Measurements from ENCODE around the gene PPP1R3D.
"Not testable (repeated sequence)": the region's sequence is repeated elsewhere in the genome, so short reads cannot be mapped to it uniquely, and the experiment has no call there.

The PPP1R3D gene

DNA sequence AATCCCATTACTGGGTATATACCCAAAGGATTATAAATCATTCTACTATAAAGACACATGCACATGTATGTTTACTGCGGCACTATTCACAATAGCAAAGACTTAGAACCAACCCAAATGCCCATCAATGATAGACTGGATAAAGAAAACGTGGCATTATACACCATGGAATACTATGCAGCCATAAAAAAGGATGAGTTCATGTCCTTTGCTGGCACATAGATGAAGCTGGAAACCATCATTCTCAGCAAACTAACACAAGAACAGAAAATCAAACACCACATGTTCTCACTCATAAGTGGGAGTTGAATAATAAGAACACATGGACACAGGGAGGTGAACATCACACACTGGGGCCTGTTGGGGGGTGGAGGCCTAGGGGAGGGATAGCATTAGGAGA is 50.1 kb downstream of the PPP1R3D start:
- H3K4me1 ChIP-seq (ENCODE audit: control insufficient read depth, insufficient read depth, low read length); H3K36me3 ChIP-seq (ENCODE audit: control insufficient read depth in 2 of 2, insufficient read depth in 1 of 2, low read length in 2 of 2); H3K4me3 ChIP-seq (ENCODE audit: low read depth, low read length); H3K9me3 ChIP-seq (ENCODE audit: control insufficient read depth, insufficient read depth, low read depth, low read length); H3K27ac ChIP-seq (ENCODE audit: extremely low read depth, low read depth, low read length); POLR2A ChIA-PET: not testable (repeated sequence)
- CTCF ChIA-PET = interaction anchor here (0.7 kb wide), 1 partner anchor 1237 kb away, joined by 6 read pairs; no protein-coding TSS in a partner anchor
- TF ChIP-seq ZNF146 (tag by site-specific recombination; IDR thresholded peaks at IDR 0.05) = peak; percentile 94

DNA sequence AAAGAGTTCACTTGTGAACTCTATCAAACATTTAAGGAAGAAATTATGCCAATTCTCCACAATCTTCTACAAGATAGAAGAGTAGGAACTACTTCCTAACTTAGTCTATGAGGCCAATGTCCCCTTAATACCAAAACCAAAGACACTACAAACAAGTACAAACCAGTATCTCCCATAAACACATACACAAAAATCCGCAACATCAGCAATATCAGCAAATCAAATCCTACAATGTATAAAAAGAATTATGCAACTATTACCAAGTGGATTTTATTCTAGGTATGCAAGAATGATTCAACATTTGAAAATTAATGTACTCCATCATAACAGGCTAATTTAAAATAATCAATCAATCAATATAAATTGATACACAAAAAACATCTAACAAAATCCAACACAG is 52.1 kb downstream of the PPP1R3D start:
- H3K4me3 ChIP-seq (ENCODE audit: low read depth, low read length) = no peak overlapping the region
- no peaks in the 10 kb centered on the region for H3K36me3 ChIP-seq (ENCODE audit: control insufficient read depth in 2 of 2, insufficient read depth in 1 of 2, low read length in 2 of 2)
- no peak overlapping the region for H3K27ac ChIP-seq (ENCODE audit: extremely low read depth, low read depth, low read length)
- H3K9me3 ChIP-seq (ENCODE audit: control insufficient read depth, insufficient read depth, low read depth, low read length) = no peaks in the 10 kb centered on the region
- H3K4me1 ChIP-seq (ENCODE audit: control insufficient read depth, insufficient read depth, low read length) = no peaks in the 10 kb centered on the region
- CTCF ChIA-PET = no interaction called here
- TF ChIP-seq, protein P1, sequence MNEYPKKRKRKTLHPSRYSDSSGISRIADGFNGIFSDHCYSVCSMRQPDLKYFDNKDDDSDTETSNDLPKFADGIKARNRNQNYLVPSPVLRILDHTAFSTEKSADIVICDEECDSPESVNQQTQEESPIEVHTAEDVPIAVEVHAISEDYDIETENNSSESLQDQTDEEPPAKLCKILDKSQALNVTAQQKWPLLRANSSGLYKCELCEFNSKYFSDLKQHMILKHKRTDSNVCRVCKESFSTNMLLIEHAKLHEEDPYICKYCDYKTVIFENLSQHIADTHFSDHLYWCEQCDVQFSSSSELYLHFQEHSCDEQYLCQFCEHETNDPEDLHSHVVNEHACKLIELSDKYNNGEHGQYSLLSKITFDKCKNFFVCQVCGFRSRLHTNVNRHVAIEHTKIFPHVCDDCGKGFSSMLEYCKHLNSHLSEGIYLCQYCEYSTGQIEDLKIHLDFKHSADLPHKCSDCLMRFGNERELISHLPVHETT (tag by site-specific recombination; IDR thresholded peaks at IDR 0.05) = no peak
- no peak for TF ChIP-seq SCRT1 (tag by site-specific recombination; IDR thresholded peaks at IDR 0.05; ENCODE audit: borderline replicate concordance)
- TF ChIP-seq ZNF544 (tag by site-specific recombination; IDR thresholded peaks at IDR 0.05) = no peak
- no peak for TF ChIP-seq MZF1 (tag by site-specific recombination; IDR thresholded peaks at IDR 0.05; ENCODE audit: borderline replicate concordance)
- TF ChIP-seq ZNF239 (tag by site-specific recombination; IDR thresholded peaks at IDR 0.05) = no peak
- TF ChIP-seq, protein P2, sequence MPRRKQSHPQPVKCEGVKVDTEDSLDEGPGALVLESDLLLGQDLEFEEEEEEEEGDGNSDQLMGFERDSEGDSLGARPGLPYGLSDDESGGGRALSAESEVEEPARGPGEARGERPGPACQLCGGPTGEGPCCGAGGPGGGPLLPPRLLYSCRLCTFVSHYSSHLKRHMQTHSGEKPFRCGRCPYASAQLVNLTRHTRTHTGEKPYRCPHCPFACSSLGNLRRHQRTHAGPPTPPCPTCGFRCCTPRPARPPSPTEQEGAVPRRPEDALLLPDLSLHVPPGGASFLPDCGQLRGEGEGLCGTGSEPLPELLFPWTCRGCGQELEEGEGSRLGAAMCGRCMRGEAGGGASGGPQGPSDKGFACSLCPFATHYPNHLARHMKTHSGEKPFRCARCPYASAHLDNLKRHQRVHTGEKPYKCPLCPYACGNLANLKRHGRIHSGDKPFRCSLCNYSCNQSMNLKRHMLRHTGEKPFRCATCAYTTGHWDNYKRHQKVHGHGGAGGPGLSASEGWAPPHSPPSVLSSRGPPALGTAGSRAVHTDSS (tag by site-specific recombination; IDR thresholded peaks at IDR 0.05) = no peak
- TF ChIP-seq GFI1B (tag by site-specific recombination; IDR thresholded peaks at IDR 0.05) = no peak
- TF ChIP-seq ZNF621 (tag by site-specific recombination; IDR thresholded peaks at IDR 0.05) = no peak
- no peak for TF ChIP-seq TCF7L2 (IDR thresholded peaks at IDR 0.05; ENCODE audit: borderline replicate concordance, low read depth, low read length)
- no peak for TF ChIP-seq RBAK (tag by site-specific recombination; IDR thresholded peaks at IDR 0.05)
- no peak for TF ChIP-seq ZNF23 (tag by site-specific recombination; IDR thresholded peaks at IDR 0.05; ENCODE audit: borderline replicate concordance)
- TF ChIP-seq, protein P3, sequence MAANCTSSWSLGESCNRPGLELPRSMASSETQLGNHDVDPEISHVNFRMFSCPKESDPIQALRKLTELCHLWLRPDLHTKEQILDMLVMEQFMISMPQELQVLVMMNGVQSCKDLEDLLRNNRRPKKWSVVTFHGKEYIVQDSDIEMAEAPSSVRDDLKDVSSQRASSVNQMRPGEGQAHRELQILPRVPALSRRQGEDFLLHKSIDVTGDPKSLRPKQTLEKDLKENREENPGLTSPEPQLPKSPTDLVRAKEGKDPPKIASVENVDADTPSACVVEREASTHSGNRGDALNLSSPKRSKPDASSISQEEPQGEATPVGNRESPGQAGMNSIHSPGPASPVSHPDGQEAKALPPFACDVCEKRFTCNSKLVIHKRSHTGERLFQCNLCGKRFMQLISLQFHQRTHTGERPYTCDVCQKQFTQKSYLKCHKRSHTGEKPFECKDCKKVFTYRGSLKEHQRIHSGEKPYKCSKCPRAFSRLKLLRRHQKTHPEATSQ (tag by site-specific recombination; IDR thresholded peaks at IDR 0.05) = no peak
- TF ChIP-seq ZNF169 (tag by site-specific recombination; IDR thresholded peaks at IDR 0.05) = no peak
- TF ChIP-seq BCL11A (tag by site-specific recombination; IDR thresholded peaks at IDR 0.05; ENCODE audit: low read depth) = no peak
- TF ChIP-seq, protein P4, sequence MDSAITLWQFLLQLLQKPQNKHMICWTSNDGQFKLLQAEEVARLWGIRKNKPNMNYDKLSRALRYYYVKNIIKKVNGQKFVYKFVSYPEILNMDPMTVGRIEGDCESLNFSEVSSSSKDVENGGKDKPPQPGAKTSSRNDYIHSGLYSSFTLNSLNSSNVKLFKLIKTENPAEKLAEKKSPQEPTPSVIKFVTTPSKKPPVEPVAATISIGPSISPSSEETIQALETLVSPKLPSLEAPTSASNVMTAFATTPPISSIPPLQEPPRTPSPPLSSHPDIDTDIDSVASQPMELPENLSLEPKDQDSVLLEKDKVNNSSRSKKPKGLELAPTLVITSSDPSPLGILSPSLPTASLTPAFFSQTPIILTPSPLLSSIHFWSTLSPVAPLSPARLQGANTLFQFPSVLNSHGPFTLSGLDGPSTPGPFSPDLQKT (IDR thresholded peaks at IDR 0.05; ENCODE audit: borderline replicate concordance, low read depth, low read length) = no peak
- TF ChIP-seq HOXD13 (CRISPR knock-in tag; IDR thresholded peaks at IDR 0.05; ENCODE audit: borderline replicate concordance) = no peak
- TF ChIP-seq ZNF132 (tag by site-specific recombination; IDR thresholded peaks at IDR 0.05; ENCODE audit: borderline replicate concordance) = no peak
- POLR2A ChIA-PET = no interaction called here
